HG03457 (cell line): ENCODE results near the gene C22orf31.
"Not testable (repeated sequence)": the region's sequence is repeated elsewhere in the genome, so short reads cannot be mapped to it uniquely, and the experiment has no call there.

ENCODE experiments used
- ATAC-seq: cut with Tn5 transposase; IDR thresholded peaks from one replicate; pipeline ENCODE4 v1.9.1; 2021; ENCODE audit warnings: moderate number of reproducible peaks; ENCODE audit not compliant: unreplicated experiment

The C22orf31 gene

GRCh38 chr22:29055192-29055830 is 6.3 kb downstream of the C22orf31 start:
- no peak for ATAC-seq

GRCh38 chr22:29054251-29054767 is 7.3 kb downstream of the C22orf31 start:
- no peak for ATAC-seq

DNA sequence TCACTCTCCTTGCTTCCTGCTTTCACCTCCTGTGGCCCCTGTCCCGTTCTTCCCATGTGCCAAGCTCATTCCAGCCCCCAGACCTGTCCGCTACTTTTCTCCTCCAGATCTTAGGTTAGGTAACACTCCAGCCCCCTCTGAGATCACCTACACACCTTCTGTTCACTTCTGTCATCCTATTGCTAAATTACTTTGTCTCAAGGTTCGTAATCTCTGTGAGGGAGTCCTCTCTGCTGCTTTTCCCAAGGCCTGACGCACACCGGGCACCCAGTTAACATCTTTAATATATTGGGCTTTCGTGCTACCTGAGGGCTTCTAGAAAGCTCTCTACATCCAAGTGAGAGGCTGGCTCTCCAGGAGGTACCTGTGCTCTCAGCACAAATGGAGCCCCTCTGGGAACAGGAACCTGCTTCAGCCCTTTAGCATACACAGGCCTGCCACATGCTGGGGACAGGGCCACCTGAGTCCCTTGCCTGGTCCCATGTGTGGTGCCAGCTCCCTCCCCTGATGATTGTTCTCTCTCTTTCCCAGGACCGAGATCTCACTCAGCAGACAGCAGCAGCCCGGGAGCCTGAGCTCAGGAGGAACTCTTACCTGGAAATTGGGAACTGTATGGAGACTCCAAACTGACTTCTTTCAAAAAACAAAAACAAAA is 8.5 kb downstream of the C22orf31 start:
- ATAC-seq, result no peak

- ATAC-seq, result no peak
Observed at GRCh38 chr22:29050457-29050856, 11.2 kb downstream of the C22orf31 start.

GRCh38 chr22:29049655-29050263 is 11.9 kb downstream of the C22orf31 start:
- no peak for ATAC-seq

- ATAC-seq, result no peak
Observed at GRCh38 chr22:29048822-29049654, 12.6 kb downstream of the C22orf31 start.

GRCh38 chr22:29044657-29045176 is 16.9 kb downstream of the C22orf31 start:
- no peak for ATAC-seq

- no peak for ATAC-seq
Observed at GRCh38 chr22:29043906-29044575, 17.6 kb downstream of the C22orf31 start.

- no peak for ATAC-seq
Observed at GRCh38 chr22:29041408-29041807, 20.2 kb downstream of the C22orf31 start.

DNA sequence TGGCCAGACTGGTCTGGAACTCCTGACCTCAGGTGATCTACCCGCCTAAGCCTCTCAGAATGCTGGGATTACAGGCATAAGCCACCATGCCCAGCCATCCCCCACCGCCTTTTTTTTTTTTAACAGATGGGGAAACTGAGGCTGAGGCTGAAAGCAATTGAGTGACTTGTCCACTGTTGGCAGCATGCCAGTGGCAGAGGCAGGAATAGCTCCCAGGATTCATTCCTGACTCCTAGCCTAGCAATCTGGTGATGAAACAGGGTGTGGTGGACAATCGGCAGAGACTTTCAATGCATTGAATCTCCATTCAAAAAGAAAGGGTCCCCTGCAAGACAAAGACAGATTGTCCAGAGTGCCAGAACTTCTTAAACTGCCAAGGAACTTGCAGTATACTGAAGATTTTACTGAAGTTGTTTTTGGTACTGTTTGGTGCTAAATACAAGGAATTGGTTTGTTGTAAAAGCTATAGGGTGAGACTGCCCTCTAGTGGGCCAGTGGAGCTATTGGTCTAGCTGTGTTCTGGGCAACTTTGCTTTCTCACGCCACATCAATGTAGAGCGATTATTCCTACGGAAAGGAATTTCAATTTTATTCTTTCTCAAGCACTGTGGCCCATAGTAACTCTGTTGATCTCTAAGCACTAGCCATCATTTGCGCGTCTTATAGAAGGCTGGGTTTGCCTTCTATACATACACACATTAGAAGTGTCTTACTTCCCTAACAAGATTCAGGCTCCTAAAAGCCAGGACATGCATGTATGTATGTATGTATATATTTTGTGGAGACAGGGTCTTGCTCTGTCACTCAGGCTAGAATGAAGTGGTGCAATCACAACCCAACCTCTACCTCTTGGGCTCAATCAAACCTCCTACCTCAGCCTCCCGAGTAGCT is 21.0 kb downstream of the C22orf31 start:
- no peak for ATAC-seq

- not testable (repeated sequence) for ATAC-seq
Observed at GRCh38 chr22:29039684-29040083, 21.9 kb downstream of the C22orf31 start.

- ATAC-seq, result no peak
Observed at GRCh38 chr22:29039148-29039547, 22.5 kb downstream of the C22orf31 start.

GRCh38 chr22:29037340-29037932 is 24.2 kb downstream of the C22orf31 start:
- no peak for ATAC-seq

- ATAC-seq, result no peak
Observed at GRCh38 chr22:29032584-29032983, 29.0 kb downstream of the C22orf31 start.

DNA sequence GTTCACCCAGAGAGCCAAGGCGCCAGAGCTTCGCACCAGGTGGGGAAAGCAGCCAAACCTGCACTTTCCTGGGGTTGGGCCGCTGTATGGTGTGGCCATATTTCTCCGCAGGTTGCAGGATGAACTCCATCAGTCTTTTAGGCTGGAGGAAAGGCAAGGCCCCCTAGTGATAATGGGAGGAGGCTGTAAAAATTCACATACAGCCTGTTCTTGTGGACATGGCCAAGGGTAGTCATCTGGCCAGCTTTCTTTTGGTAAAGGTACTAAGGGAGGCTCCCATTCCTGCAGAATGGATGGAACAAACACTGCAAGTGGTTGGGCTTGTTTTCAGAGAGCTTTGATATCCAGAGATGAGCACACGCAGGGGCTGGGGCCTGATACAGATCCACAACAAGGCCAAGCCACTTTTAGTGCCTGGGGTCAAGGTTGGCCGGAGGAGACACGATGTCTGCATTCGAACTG is 29.6 kb downstream of the C22orf31 start:
- no peak for ATAC-seq

DNA sequence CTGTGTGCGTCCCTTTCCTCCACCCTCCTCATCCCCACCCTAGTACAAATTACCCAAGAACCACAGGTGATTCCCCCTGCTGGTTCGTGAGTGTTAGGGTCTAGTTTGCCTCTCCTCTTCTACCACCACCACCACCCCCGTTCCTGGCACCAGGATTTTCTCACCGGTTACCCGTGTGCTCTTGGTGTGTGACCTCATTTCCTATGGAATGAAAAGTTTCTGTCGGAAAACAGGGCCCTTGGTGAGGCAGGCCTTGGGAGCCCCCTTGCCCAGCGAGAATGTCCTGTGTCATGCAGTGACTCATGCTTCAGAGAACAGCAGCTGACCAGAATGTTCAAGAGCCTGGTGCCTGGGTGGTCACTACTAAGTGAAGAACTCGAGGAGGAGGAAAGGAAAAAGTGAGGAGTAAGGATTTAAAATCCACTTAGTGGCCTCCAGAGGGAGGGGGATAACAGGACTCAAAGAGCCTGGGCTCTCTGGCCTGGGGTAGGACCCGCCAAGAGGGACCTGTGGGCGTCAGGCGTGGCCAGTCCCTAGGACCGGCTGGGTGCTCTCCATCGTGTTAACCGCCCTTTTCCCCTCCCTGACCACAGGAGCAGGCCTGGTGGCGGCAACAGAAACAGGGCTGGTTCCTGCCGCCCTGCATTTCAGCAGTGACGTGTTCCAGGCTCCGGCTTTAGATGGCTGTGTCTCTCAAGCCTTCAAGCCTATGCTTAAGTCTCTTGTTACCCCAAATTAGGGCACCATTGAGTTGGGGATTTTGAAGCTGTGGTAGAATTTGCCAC is 30.2 kb downstream of the C22orf31 start:
- ATAC-seq, result no peak

DNA sequence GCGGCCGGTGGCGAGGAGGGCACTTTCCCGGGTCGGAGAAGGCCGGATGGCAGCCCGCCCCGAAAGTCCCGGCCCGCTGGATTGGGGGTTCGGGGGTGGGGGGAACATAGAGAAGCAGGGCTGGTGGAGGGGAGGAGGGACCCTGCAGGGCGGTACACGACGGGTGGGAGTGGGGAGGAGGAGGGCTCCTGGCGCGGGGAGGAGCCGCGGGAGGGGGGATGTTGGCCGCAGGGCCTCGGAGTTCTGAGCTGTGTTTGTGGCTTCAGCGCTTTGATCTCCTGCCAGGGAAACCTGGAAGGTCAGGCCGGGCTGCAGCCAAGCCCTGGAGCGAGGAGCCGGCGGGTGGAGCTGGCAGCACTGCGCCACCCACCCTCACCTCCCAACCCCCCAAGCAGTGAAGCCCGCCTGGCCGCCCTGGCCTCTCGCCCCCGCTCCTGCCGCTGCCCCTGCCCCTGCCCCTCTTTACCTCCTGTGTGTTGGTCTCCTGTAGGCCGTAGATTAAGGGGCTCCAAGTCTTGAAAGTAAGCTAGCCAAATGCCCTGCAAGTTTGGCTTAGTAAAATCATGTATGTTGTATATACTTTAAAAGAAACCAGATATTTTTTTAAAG is 30.9 kb downstream of the C22orf31 start:
- no peak for ATAC-seq
